ENCODE measurements around the gene GPC4.

The GPC4 gene

DNA sequence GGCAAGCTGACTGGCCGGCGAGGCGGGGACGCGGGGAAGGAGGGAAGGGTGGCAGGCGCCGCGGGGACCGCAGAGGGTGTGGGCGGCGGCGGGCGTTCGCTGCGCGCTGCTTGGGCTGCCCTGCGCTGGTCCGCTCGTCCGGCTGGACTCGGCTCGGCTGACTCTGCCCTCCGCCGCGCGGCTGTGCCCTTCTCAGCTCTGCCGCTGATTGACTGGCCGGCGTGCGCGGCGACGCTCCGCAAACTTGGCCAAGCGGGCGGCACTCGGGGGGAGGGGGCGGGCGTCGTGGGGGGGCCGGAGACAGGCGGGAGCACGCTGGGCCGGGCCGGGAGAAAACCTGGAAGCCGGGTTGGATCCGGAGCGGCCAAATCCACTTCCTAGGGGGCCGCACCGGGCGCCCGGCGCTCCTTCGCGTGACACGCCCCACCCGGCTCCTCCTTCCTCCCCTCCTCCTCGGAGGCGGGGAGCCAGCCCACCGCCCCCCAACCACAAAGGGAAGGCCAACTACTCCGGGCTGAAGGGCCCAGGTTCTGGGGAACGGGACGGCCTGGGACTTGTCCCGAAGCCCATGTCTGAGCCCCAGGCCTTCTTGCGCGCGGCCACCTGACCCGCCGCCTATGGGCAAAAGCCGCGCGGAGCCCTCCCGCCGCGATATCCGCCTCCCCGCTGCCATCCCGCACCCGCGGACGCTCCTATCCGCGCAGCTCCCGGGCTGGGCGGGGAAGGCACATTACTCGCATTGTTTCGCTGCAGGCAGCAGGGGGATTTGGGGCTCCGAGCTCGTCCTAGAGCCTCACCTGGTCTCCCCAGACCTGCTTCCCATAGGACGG lies at the start of gene GPC4:
TSS of gene GPC4 (minus strand) at position 214 of the 830 bp plus-strand sequence. CDS start 524 bp downstream, outside the sequence.
- FAIRE-seq = no peak
- TF ChIP-seq, protein P1, sequence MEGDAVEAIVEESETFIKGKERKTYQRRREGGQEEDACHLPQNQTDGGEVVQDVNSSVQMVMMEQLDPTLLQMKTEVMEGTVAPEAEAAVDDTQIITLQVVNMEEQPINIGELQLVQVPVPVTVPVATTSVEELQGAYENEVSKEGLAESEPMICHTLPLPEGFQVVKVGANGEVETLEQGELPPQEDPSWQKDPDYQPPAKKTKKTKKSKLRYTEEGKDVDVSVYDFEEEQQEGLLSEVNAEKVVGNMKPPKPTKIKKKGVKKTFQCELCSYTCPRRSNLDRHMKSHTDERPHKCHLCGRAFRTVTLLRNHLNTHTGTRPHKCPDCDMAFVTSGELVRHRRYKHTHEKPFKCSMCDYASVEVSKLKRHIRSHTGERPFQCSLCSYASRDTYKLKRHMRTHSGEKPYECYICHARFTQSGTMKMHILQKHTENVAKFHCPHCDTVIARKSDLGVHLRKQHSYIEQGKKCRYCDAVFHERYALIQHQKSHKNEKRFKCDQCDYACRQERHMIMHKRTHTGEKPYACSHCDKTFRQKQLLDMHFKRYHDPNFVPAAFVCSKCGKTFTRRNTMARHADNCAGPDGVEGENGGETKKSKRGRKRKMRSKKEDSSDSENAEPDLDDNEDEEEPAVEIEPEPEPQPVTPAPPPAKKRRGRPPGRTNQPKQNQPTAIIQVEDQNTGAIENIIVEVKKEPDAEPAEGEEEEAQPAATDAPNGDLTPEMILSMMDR (IDR thresholded peaks at IDR 0.05; ENCODE audit: insufficient read depth, missing control alignments) = no peak
- no peak for DNase-seq (ENCODE audit: insufficient read length, low spot score)

DNA sequence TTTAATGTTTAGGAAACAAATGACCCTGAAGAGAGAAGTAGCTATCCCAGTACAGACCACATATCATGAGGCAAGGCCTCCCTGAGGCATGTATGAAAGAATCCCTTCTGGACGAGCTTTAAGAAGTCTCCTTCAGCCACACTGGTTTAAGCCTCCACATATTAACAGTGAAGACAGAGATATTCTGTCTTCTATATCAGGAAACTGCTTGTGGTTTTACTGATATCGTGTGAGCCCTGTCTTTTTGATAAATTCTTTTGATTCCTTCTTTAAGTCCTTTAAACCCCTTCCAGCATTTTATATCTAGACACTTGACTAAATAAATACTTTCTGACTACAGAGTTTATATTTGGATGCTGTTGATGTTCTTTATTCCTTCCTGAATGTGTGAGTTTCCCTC lies 45.9 kb upstream of the GPC4 start:
- TF ChIP-seq, protein P1 (IDR thresholded peaks at IDR 0.05; ENCODE audit: insufficient read depth, missing control alignments) = no peak
- FAIRE-seq = no peak

DNA sequence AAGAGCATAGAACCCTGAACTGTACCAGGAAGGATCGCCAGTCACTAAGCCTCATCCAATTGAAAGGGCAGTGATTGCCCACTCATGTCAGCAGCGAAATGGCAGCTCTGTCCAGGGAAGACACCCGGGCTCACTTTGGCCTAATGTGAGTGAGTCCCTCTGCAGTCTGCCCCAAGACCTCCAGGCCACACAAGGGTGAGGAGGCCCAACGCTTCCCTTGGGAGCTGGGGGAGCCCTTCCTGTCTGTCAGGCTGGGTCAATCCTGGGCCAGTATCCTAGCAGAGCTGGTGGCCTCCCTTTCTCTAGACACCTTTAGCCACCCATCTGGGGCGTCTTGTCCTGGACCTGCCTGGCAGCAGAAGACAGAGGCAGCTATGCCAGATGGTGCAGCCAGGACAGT lies 39.6 kb upstream of the GPC4 start:
- DNase-seq (ENCODE audit: insufficient read length, low spot score) (no peak), FAIRE-seq (no peak)
- TF ChIP-seq, protein P1 (IDR thresholded peaks at IDR 0.05; ENCODE audit: insufficient read depth, missing control alignments) = no peak

More for the DNA sequence above, 45.9 kb upstream of the GPC4 start:
- no peak for DNase-seq (ENCODE audit: insufficient read length, low spot score)

DNA sequence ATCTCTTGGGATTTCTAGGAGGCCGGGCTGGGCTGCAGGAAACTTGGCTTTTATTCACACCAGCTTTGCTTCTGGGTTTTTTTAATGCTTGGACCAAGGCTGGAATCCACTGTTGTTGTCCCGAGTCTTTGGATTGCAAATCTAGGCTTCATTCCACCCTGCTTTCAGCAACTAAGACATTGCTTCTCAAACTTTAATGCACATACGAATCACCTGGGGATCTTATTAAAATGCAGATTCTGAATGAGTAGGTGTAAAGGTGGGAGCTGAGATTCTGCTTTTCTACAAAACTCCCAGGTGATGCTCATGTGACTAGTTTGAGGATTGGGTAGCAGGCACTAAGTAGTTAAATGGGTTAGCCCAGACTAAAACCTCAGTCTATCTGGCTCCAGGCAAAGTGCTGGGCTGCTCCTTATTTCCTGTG lies 39.2 kb upstream of the GPC4 start:
- TF ChIP-seq, protein P1 (IDR thresholded peaks at IDR 0.05; ENCODE audit: insufficient read depth, missing control alignments) = no peak
- DNase-seq (ENCODE audit: insufficient read length, low spot score) (no peak), FAIRE-seq (no peak)

DNA sequence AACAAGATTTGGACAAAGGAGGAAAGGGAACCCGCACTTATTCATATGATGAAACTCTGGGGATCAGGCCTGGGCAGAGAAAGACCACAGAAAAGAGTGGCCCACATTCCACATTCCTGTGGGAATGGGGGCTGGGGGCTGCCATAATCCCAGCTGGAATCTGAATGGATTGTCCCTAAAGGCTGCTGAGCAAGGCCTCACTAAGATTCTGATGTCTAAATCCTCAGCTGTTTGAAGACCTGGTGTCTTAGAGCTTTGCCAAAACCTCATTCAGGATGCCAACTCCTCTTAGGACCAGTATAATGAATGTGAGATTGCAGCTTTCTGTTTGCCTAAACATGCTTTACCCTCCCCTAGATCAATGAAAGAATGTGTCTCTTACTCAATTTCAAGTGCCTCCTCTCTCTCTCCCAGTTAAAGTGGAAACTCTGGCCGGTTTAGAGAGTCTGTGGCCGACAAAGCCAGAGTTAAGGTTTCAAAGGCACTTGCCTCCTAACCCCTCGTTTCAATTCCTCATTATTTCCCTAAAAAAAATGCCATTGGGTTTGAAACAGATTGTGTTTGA lies 33.3 kb upstream of the GPC4 start:
- DNase-seq (ENCODE audit: insufficient read length, low spot score) (no peak), FAIRE-seq (no peak)
- TF ChIP-seq, protein P1 (IDR thresholded peaks at IDR 0.05; ENCODE audit: insufficient read depth, missing control alignments) = no peak

DNA sequence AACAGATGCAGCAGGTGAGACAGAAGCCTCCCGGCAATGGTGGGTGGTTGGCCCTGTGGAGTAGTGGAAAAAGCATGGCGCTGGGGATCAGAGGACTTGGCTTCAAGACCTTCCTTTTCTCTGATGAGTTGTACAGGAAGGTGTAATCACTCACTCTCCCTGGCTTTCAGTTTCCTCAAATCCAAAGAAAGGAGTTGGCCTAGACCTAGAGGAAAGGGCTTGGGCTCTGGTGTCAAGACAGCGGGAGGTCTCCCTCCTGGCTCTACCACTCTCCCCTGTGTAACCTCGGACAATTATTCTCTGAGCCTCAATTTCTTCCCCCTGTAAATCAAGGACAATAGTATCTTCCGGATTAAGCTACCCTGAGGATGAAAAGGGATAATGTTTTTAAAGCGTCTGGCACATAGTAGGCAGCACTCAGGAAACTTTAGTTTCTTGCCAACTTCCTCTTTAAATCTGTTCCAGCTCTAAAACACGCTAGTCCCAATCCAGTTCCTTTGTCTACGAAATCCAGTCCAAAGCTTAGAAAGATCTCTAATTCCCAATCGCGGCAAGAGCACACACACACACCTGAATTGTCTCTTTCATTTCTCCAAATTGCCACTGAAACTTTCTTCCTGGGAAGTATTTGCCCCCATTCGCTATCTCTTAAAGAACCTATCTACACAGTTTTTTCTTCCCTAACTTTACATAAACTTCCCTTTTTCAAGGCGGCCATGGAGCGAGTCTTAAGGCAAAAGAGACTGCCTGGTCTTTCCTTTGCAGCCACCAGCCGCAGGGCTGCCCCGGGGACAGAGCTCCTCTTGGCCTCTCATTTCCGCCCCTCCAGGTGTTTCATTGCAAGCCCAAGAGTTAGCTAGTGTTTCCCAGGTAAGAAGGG lies 29.9 kb upstream of the GPC4 start:
- DNase-seq (ENCODE audit: insufficient read length, low spot score) (no peak), FAIRE-seq (no peak)
- TF ChIP-seq, protein P1 (IDR thresholded peaks at IDR 0.05; ENCODE audit: insufficient read depth, missing control alignments) = no peak

Measured in D721Med (cell line).